ENCODE data around the gene C1orf167. TPM values are rescaled to one million over a fixed set of nuclear protein-coding genes. Genes with fewer than 3 reads are reported as not detected.

The C1orf167 gene
- total RNA-seq, 1 experiment from 2014 or later, result 0.39 TPM

DNA sequence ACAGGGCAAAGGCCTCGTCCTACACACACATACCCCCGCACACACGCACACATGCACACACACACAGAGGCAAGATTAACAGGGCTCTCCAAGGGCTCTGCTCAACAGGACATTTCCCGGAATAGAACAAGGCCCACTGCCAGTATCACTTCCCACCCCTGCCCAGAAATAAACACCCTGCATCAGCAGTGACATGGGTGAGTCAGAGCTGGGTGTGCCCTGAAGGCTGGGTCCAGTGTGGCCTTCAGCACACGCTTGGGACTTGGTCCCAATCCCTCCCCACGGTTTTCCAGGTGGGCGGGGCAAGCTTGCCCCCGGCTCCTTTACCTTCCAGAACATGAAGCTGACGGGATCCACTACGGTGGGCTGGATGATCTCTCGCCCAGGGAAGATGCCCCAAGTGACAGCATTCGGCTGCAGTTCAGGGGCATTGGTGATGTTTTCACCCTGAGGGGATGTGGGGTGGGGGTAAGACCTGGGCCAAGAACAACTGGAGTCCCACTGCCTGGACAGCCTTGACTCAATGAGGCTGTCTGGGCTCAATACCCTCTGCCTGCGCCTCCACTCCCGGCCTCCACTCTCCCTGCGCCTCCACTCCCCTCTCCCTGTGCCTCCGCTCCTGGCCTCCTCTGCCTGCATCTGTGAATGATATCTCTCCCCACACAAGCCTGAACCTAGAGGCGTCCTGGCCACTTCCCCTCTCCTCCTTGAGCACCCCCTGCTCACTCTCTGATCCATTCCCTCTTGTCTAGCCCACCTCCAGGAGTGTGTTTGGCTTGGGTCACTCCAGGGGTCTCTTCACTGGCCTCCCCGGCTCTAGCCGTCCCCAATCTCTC is 29.1 kb downstream of the C1orf167 start:
- no peak overlapping the region for H3K14ac ChIP-seq (ENCODE audit: insufficient read depth, low read length)
- H4K5ac ChIP-seq (ENCODE audit: insufficient read length, low read depth, low read length), result no peak overlapping the region
- no peak overlapping the region for H3K18ac ChIP-seq (ENCODE audit: insufficient read length, low read depth, low read length)
- no peaks in the 10 kb centered on the region for H3K23me2 ChIP-seq (ENCODE audit: insufficient read length, low read depth, low read length, poor library complexity, severe bottlenecking)
- no peak overlapping the region for H2BK120ac ChIP-seq (ENCODE audit: low read depth, low read length, poor library complexity, severe bottlenecking)
- H3T11ph ChIP-seq (ENCODE audit: low read length), result no peak overlapping the region
- H3K27ac Mint-ChIP-seq, result peak overlapping the region in 2 of 3 experiments; percentile 38 to 61; a peak in 2 of 7 replicates
- TF ChIP-seq, protein P1, sequence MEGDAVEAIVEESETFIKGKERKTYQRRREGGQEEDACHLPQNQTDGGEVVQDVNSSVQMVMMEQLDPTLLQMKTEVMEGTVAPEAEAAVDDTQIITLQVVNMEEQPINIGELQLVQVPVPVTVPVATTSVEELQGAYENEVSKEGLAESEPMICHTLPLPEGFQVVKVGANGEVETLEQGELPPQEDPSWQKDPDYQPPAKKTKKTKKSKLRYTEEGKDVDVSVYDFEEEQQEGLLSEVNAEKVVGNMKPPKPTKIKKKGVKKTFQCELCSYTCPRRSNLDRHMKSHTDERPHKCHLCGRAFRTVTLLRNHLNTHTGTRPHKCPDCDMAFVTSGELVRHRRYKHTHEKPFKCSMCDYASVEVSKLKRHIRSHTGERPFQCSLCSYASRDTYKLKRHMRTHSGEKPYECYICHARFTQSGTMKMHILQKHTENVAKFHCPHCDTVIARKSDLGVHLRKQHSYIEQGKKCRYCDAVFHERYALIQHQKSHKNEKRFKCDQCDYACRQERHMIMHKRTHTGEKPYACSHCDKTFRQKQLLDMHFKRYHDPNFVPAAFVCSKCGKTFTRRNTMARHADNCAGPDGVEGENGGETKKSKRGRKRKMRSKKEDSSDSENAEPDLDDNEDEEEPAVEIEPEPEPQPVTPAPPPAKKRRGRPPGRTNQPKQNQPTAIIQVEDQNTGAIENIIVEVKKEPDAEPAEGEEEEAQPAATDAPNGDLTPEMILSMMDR (conservative IDR thresholded peaks at IDR 0.05), result no peak
- WGBS (ENCODE audit: extremely low coverage, insufficient read length, low lambda C conversion rate), result no CpG with 5 or more reads among the region's 19 CpGs
- H3K27me3 ChIP-seq (ENCODE audit: insufficient read depth, low read length), result no peaks in the 10 kb centered on the region
- no peak overlapping the region for H2BK20ac ChIP-seq (ENCODE audit: low read depth, low read length, poor library complexity, severe bottlenecking)
- no peak overlapping the region for H4K91ac ChIP-seq (ENCODE audit: insufficient read length, low read depth, low read length)
- no peak overlapping the region for H3K4me3 Mint-ChIP-seq
- H2BK12ac ChIP-seq (ENCODE audit: insufficient read length, low read depth, low read length), result no peak overlapping the region
- H2AFZ ChIP-seq (ENCODE audit: low read length), result no peak overlapping the region
- H3K56ac ChIP-seq (ENCODE audit: insufficient read length, low read depth, low read length), result no peak overlapping the region
- H2AK5ac ChIP-seq (ENCODE audit: insufficient read length, low read length), result no peak overlapping the region
- no peaks in the 10 kb centered on the region for H3K27me3 Mint-ChIP-seq (ENCODE audit: low read depth)
- H3K79me2 ChIP-seq (ENCODE audit: insufficient read depth, low read length), result no peaks in the 10 kb centered on the region
- no peak overlapping the region for H2BK15ac ChIP-seq (ENCODE audit: low read depth, low read length)
- H3K4me1 ChIP-seq (ENCODE audit: insufficient read depth, low read length), result peaks cover 3% of the 10 kb centered on the region; the same call in 1 of the 2 replicates
- H3K27ac ChIP-seq (ENCODE audit: insufficient read length, low read depth, low read length), result no peak overlapping the region
- no peak overlapping the region for H2BK5ac ChIP-seq (ENCODE audit: insufficient read length, low read length)
- no peak overlapping the region for H4K8ac ChIP-seq (replicated peaks; ENCODE audit: insufficient read length, low read depth, low read length)
- no peaks in the 10 kb centered on the region for H3K79me1 ChIP-seq (ENCODE audit: insufficient read depth, low read depth, low read length, poor library complexity, severe bottlenecking)
- peaks cover 16 to 21% of the 10 kb centered on the region in 2 experiments for H3K4me1 Mint-ChIP-seq
- H3K9me3 Mint-ChIP-seq, result no peaks in the 10 kb centered on the region
- no peak overlapping the region for H3K4me2 ChIP-seq (ENCODE audit: insufficient read depth, insufficient read length, low read length)
- no peak overlapping the region for H3K23ac ChIP-seq (ENCODE audit: insufficient read length, low read depth, low read length)
- H3K4ac ChIP-seq (ENCODE audit: low read depth, low read length), result no peak overlapping the region
- peaks cover 12 to 38% (median 36%) of the 10 kb centered on the region in 3 experiments; a peak in 6 of 7 replicates for H3K36me3 Mint-ChIP-seq (ENCODE audit: insufficient read depth in 1 of 3, low read depth in 3 of 3)
- H4K20me1 ChIP-seq (ENCODE audit: control insufficient read depth, insufficient read depth, insufficient read length), result no peaks in the 10 kb centered on the region
- DNase-seq, result no peak
- H3K9me3 ChIP-seq (ENCODE audit: control insufficient read depth, low read depth, low read length), result no peaks in the 10 kb centered on the region
- H3K9ac ChIP-seq (ENCODE audit: extremely low read depth, insufficient read length, low read length), result no peak overlapping the region
